Skin of body (tissue), 2 donors: Measurements from ENCODE around the gene SYK. TPM values are rescaled to one million over a fixed set of nuclear protein-coding genes. Genes with fewer than 3 reads are reported as not detected.

Experiments used
- DNase-seq: peaks from one replicate; lab custom pipeline; 2025; lab: John Stamatoyannopoulos, UW
- total RNA-seq: library from RNA; depleted of rRNA; stranded (reverse); fragments of >200 nt; gene quantifications from one replicate; pipeline ENCODE4 v1.2.3, GENCODE V29; 2014

Gene SYK
- total RNA-seq, 1 donor from 2014 or later, result 10.2 TPM

DNA sequence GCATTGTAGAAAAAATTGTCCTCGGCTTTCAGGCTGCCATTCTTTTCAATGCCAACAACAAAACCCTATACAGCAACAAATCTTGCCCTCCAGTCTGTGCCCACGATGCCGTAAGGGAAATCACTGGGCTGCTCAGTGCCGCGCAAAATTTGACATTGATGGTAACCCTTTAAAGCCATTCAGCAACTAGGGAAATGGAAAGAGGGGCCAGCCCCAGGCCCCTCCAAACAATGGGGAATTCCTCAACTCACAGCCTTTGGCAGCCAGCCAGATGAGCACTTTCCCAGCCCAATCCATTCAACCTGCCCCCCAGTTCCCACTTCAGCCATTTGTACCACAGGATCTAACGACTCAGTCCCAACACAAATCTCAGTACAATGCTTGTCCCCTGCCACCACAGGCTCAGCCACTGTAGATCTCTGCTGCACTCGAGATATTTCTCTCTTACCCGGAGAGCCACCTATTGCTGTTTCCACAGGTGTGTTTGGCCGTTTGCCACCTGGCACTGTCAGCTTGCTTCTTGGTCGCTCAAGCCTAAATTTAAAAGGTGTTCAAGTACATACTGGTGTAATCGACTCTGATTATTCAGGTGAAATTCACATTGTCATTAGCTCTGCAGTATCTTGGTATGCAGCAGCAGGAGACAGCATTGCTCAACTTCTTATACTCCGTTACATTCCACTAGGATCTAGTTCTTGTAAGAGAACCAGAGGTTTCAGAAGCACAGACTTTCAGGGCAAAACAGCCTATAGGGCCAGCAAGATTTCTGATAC lies 103.3 kb downstream of the SYK start:
- DNase-seq, result no peak

DNA sequence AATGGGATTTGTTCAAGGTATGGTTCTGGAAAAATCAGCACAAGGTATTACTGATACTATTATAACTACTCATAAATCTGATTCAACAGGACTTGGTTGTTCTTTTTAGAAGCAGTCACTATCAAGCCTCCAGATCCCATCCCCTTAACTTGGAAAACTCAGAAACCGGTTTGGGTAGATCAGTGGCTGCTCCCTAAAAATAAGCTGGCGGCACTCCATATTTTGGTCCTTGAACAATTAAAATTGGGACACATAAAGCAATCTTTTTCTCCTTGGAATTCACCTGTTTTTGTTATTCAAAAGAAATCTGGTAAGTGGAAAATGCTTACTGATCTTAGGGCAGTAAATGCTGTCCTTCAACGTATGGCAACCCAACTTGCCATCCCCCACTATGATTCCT lies 104.2 kb downstream of the SYK start:
- DNase-seq, result no peak

DNA sequence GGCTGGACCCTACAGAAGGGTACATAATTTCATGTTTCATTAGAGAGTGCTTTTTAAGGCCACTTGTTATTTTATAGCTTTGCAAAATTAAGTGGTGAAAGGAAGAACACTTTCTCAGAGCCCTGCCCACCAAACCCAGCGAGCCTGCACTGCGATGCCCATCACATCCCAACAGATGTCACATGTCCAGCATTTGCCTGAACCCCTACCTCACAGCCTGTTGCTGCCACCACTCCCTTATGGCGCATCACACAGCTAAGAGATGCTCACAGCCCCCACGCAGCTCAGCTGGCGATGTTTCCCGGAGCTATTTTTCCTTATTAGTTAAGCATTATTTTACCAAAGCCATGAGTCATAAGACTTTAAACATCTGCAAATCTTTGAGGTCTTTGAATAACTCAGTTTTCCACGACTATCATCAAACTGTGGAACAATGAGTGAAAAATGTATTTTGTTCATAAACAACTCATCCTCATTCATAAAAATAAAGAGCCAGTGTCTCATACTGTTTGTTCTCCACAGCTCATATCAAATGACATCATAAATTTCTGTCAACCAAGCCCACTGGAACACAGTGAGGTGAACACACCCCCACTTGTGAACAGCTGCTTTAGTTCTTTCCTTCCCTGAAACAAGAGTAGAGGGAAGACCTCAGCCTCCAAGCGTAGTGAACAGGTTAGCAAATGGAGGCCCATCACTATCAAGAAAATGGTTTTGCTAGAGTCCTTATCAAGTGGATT lies 104.9 kb downstream of the SYK start:
- no peak for DNase-seq

DNA sequence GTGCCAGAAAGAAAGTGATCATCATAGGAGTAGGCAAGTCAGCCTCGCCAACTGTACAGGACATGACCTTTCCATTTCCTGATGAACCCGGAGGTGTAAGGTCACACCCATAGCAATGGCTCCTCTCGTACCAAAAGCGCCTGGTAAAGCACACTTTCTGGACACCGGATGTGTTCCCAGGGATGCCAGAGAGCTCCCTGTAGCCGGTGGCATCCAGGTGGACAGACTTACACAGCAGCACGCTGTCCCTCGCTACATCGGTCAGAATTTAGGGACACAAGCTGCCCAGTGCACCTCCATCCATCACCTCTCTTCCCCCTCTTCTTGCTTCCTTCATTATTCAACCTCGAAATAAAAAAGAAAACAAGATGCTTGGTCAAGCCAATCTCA lies 105.4 kb downstream of the SYK start:
- no peak for DNase-seq

DNA sequence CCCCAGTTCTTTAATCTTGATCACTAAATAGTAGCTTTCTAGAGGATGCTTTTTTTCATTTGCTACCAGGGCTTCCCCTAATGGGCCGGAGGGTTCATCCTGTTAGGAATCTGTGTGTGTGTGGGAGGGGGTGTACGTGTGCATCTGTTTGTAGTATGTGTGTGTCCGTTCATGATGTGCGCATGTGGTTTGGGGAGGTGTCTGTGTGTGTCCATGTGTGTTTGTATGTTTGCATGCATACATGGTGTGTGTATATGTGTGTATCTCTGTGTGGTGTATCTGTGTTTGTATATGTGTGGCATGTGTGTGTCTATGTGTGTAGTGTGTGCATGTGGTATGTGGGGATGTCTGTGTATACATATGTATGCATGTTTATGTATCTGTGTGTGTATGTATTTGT lies 106.2 kb downstream of the SYK start:
- DNase-seq, result no peak

DNA sequence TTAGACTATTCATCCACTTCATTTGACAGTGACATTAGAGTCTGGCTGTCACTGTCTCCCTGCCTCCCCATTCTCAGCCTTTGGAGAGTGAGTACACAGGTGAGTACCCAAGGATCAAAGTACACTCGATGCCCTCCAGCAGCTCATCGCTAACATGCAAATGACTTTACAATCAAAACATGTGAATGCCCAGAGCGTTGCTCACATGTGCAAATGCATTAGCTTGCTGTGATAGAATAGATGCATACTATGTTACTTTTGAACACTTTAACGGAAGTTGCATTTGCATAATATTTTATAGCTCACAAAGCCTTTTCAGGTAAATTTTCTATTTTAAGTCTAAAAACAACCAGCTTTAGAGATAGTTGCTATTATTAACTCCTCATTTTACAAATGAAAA lies 107.6 kb downstream of the SYK start:
- no peak for DNase-seq

DNA sequence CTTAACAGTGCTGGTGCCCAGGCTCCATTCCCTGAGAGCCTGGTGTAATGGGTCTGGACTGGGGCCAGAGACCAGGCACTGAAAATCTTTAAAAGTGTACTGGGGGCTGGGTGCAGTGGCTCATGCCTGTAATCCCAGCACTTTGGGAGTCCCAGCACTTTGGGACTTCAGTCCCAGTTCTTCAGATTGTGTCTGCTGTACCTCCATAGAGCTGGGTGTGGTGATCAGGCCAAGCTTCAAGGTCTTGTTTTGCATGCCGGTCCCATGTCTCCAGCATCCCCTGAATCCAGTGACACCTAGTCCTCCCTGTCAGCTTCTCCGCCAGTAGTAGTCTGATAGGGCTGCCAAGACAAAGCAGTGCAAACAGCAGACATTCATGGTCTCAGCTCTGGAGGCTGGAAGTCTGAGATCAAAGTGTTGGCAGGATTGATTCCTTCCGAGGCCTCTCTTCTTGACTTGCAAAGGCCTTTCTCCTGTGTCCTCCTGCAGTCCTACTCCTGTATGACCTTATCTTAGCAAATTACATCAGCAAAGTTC lies 108.2 kb downstream of the SYK start:
- DNase-seq, result no peak

DNA sequence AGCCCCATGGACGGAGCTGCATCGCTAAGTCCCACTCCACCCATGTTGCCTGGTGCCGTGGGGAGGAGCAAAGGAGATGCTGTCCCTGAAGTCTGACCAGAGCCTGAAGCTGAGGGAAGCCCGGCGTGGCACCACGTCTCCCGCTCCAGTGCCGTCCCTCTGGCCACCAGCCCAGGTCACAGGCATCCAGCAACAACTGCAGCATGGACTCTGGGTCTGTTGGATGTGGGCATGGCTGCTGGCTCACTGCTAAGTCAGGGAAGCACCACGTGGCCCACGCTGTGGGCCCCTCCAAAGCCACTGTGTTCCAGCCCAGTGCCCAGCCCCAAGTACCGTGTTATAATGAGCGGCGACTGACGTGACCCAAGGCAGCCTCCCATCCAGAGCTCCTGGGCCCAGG lies 112.6 kb downstream of the SYK start:
- DNase-seq, result no peak

DNA sequence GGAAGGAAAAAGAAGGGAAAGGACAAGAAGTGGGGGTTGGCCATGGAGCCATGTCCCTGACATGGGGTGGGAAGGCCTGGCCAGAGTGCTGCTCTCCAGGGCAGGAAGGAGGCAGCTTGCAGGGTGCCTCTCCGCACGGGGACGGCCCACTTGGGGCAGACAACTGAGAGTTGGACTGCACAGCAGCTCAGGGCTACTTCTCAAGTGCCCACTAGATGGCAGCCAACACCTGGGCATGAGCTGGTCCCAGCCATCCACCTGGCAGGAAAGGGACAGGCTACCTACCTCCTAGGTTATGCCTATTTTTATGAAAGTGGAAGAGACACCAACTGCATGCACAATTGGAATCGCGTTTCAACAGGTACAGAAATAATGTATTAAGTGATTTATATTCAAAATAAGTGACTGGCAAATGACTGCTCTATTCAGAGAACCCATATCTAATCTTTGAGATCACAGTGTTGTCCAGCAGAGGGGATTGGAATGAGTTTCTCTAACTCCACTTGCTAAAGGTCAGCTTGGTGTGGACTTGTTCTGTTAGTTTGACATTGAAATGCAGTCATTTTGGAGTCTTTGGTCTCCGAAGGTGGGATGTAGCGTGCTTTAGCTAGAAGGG lies 113.4 kb downstream of the SYK start:
- peak; percentile 69 for DNase-seq

DNA sequence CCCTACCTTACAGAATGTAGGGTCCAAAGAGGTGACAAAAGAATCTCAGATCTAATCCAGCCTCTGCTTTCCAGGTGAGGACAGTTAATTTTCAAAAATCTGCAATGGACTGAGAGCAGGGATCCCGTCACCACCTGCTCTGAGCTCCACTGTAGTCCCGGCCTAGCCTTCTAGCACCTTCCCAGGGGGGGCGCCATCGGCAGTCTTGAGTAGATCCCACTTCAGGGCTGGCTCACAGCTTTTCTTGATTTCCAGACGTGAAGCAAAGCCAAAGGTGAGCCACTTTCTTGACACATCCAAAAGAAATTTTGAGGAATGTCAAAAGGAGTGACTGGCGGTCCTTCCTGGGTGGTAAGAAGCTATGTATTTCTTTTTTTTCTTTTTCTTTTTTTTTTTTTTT lies 114.1 kb downstream of the SYK start:
- DNase-seq, result no peak

DNA sequence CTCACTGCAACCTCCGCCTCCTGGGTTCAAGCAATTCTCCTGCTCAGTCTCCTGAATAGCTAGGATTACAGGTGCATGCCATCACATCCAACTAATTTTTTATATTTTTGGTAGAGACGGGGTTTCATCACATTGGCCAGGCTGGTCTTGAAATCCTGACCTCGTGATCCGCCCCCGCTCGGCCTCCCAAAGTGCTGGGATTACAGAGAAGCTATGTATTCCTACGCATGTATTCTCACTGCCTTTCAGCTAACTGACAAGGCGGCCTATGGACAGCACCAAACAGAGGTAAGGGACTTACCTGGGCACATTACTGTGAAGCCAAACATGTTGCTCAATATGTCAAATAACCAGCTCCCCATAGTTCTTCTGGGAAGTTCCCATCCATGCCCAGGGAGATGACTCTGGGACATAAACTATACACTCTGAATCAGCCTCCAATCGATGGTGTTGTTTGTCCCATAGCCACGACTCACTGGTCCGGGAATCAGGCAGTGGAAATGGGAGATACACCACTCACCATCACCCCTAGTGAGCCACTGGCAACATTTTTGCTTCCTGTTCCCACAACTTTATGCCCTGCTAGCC lies 114.6 kb downstream of the SYK start:
- DNase-seq, result no peak

DNA sequence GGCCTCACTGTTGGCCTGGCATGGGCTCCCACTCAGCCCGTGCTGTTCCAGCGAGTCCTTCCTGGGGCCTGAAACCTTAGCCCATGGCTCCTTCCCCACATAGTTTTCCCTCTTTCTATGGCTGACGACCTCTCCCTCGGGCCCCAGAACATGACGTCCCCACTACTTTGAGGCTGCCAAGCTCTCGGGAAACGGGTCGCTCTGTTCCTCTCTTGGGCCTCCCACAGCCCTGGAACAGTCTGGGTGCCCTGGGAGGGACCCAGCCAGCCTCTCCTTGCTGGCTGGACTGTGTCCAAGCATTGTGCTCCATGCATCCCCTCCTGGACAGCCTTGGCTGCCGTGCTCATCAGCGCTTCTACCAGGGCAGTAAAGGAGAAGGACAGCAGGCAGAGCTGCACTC lies 118.3 kb downstream of the SYK start:
- no peak for DNase-seq

DNA sequence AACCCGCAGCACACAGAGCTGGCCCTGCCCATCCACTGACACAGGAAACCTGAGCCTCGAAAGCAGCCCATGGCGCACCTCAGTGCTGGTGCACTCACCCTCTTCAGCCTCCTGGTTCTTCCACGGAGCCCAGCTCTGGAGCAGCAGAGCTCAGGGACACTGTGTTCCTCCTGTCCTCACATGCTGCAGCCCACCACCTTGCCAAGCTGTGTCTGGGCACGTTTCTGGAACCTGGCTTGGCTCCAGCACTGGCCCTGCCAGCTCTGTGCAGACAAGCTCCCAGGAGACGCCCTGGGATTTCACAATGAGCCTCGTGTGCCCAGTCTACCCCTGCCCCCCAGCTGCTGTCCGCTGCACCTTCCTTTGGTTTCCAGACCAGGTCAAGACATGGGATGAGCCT lies 119.5 kb downstream of the SYK start:
- DNase-seq, result no peak

DNA sequence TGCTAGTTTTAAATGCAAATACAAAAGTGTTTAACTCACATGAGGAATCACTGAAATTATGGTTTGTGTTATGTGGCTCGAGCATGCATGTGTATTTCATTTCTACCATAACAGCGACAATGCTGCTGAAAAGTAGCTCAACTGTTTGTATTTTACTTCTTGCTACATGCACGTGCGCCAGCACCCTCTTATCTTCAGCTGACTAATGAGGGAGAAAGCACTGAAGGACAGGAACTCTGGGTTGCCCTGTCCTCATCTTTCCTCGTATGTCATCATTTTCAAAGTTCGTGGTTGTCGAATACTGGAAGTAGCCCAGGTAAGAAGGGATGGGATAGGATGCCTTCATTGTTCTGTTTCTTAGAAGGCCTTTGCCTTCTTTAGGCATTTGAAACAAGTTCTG lies 120.3 kb downstream of the SYK start:
- DNase-seq, result no peak

DNA sequence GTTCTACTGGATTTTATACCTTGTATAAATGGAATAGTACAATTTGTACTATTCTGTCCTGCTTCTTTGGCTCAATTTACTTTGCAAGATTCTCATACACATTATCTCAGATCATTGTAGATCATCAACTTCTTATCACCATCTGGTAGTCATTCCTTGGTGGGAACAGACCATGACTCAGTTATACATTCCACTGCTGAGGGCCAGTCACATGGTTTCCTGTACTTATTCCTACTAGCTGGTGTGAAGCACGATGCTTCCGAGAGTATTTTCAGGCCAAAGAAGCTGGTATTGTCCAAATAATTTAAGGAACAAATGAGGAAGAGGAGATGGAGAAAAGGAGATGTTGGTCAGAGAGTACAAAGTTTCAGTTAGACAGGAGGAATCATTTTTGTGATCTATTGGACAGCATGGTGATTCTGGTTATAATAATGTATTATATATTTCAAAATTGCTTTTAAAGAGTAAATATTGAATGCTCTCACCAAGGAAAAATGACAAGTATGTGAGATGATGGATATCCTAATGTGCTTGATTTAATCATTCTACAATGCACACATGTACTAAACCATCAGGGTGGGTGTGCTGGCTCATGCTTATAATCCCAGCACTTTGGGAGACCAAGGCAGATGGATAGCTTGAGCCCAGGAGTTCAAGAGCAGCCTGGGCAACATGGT lies 124.1 kb downstream of the SYK start:
- peak; percentile 15 for DNase-seq

DNA sequence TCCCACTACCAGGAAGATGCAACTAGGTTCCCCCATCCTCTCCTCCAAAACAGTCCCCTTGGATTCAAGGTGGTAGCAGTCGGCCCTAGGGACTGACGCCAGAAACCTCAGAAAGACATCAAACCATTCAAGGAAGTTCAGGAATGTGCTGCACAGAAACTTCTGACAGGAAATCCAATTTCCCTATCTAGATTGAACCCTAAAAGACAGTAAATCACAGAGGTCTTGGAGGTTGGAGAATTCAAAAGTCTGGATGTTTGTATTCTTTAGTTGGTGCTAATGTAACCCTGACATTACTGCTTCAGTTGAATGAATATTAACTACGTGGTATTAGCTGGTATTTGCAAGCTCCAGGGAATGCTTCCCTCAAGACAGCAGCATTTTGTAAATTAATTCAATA lies 125.3 kb downstream of the SYK start:
- DNase-seq, result no peak

DNA sequence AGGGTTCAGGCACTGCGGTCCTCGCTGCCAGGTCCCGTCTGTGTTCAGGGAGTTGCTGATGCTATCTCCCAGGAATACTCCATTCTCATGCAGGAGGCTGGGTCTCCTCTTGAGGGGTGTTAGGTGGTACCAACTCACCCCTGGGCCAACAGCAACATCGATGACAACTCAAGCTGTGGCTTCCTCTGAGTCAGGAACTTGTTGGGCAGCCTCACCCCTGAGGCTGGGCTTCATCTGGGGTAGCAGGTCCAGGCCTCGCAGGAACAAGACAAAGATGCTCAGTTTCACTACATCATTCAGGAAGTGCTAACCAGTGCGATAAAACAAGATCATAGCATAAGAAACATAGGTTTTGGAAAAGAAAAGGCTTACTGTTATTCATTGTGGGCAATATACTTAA lies 125.9 kb downstream of the SYK start:
- no peak for DNase-seq

DNA sequence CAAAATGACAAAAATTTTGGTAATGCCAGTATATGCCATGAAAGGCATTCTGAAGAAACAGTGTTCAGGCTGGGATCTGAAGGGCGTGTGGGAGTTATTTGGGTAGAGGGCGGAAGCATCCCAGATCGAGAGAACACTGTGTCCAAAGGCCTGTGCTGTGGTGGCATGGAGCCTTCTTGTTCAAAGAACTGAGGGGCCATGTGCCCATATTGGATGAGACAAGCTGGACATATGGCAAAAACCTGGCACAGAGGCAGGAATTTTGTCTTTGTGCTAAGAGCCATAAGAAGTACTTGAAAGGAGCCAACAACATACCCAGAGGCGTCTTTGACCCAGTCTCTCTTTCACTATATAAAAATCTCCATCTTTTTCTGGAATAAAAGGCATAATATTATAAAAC lies 128.0 kb downstream of the SYK start:
- DNase-seq, result no peak

DNA sequence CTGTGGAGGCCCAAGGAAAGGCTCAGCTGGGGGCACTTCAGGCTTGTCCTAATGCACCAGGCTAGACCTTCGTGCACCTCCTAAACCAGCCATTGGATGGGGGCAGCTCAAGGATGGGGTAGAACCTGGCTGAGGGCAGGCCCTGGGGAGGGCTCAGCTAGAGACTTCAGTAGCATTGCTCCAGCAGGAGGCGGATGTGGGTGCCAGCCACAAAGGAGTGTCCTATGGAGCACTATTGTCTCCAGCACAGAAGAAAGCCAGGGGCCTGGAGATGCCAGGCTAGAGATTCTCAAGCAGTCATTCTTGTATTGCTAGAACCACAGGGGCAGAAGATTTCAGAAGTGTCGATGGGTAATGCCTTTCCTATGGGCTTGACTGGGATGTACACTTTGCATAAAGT lies 131.8 kb downstream of the SYK start:
- no peak for DNase-seq

DNA sequence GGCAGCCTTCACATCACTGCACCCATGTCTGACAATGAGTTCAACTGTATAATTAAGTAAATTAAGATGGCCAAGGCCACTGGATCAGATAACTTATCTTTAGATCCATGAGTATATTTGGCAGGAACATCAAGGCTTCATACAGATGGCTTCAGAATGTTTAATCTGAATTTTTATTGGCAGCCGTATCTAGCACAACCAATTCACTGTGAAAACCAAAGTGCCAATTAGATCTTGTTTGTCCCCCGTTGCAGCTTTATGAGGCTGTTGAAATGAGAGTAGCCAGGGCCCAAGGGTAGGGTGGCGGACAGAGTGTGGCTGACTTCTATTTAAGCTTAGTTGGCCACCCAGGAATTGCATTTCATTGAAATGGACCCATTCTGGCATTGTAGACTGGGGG lies 137.7 kb downstream of the SYK start:
- DNase-seq, result no peak

DNA sequence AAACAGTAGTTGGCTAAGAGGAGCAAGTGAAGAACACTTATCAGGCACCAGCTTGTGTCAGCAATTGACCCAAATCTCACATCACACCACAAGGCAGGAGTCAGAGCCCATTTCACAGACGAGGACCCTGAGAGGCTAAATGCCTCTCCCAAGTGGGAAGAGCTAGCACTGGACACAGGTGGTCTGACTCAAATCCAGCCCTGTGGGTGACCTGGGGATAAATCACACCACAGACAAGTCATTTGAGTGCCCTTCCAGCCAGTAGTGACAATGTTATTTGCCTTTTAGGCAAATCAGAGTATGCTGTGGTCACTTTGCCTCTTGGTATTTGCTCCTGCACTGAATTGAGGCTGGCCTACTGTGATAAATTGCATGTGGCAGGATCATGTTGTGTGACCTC lies 138.7 kb downstream of the SYK start:
- no peak for DNase-seq

DNA sequence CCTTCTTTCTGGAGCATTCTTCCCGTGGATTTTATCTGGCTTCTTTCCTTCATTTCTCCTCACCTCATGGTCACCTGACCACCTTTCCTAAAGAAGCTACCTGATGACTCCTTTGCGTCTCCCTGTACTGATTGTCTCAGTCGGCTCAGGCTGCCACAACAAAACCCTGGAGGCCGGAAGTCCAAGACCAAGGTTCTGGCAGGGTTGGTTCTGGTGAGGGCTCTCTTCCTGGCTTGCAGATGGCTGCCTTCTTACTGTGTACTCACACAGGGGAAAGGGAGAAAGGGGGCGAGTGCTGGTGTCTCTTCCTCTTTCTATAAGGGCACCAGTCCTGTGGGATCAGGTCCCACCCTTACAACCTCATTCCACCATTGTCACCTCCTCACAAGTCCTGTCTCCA lies 140.0 kb downstream of the SYK start:
- no peak for DNase-seq
